OCI-LY1 (cell line): Measurements from ENCODE around the gene BMP8B.

Experiments
- CTCF ChIP-seq: fragments of 200-600 bp; sonication (generic), shearing (Covaris generic); IDR thresholded peaks from 2 replicates; pipeline ENCODE4 v1.5.1; 2017; ENCODE audit warnings: mild to moderate bottlenecking, antibody characterized with exemption, low read length, moderate library complexity, mixed read lengths
- EZH2 ChIP-seq: fragments of 200-600 bp; sonication (generic), shearing (Covaris generic); IDR thresholded peaks from 2 replicates; pipeline ENCODE4 v1.8.0; 2017; ENCODE audit warnings: borderline replicate concordance, mixed run types, mild to moderate bottlenecking, antibody characterized with exemption, low read length, moderate library complexity, mixed read lengths

GRCh38 chr1:39762550-39763540 is 25.8 kb downstream of the BMP8B start:
- TF ChIP-seq CTCF (no peak), EZH2 (no peak)
